Tibial nerve (tissue), 4 donors: ENCODE data around the gene LRRTM4.

Experiments
- EP300 ChIP-seq, 2 donors: sonication (generic); formaldehyde crosslinking; IDR thresholded peaks; one replicate each; pipeline ENCODE4 v1.6.1; 2017; ENCODE audit warnings: antibody characterized with exemption in 2 of 2, mild to moderate bottlenecking in 1 of 2
- POLR2A ChIP-seq, 2 donors: fragments of 450-650 bp; IDR thresholded peaks; one replicate each; pipeline ENCODE4 v1.6.1; 2017; ENCODE audit warnings: antibody characterized with exemption in 2 of 2, mild to moderate bottlenecking in 2 of 2, moderate library complexity in 2 of 2
- TF ChIP-seq, protein P1 (sequence below), 5 experiments: fragments of 200-600 bp in 3 of 5; fragments of 450-650 bp in 2 of 5; sonication (generic) in 3 of 5; IDR thresholded peaks; one replicate each; pipeline ENCODE4 v1.5.1; 2016 to 2019; ENCODE audit warnings: antibody characterized with exemption in 5 of 5, mild to moderate bottlenecking in 3 of 5, moderate library complexity in 2 of 5

- TF ChIP-seq, protein P1, sequence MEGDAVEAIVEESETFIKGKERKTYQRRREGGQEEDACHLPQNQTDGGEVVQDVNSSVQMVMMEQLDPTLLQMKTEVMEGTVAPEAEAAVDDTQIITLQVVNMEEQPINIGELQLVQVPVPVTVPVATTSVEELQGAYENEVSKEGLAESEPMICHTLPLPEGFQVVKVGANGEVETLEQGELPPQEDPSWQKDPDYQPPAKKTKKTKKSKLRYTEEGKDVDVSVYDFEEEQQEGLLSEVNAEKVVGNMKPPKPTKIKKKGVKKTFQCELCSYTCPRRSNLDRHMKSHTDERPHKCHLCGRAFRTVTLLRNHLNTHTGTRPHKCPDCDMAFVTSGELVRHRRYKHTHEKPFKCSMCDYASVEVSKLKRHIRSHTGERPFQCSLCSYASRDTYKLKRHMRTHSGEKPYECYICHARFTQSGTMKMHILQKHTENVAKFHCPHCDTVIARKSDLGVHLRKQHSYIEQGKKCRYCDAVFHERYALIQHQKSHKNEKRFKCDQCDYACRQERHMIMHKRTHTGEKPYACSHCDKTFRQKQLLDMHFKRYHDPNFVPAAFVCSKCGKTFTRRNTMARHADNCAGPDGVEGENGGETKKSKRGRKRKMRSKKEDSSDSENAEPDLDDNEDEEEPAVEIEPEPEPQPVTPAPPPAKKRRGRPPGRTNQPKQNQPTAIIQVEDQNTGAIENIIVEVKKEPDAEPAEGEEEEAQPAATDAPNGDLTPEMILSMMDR (IDR thresholded peaks at IDR 0.05), result no peak
- TF ChIP-seq POLR2A (IDR thresholded peaks at IDR 0.05) (no peak), EP300 (IDR thresholded peaks at IDR 0.05) (no peak)
Measured at GRCh38 chr2:76752506-76752905, 769.7 kb downstream of the LRRTM4 start.
